ENCODE results near the gene ID3. TPM values are rescaled to one million over a fixed set of nuclear protein-coding genes. Genes with fewer than 3 reads are reported as not detected.

ID3 gene
- polyA plus RNA-seq, 1 donor = 264 TPM

DNA sequence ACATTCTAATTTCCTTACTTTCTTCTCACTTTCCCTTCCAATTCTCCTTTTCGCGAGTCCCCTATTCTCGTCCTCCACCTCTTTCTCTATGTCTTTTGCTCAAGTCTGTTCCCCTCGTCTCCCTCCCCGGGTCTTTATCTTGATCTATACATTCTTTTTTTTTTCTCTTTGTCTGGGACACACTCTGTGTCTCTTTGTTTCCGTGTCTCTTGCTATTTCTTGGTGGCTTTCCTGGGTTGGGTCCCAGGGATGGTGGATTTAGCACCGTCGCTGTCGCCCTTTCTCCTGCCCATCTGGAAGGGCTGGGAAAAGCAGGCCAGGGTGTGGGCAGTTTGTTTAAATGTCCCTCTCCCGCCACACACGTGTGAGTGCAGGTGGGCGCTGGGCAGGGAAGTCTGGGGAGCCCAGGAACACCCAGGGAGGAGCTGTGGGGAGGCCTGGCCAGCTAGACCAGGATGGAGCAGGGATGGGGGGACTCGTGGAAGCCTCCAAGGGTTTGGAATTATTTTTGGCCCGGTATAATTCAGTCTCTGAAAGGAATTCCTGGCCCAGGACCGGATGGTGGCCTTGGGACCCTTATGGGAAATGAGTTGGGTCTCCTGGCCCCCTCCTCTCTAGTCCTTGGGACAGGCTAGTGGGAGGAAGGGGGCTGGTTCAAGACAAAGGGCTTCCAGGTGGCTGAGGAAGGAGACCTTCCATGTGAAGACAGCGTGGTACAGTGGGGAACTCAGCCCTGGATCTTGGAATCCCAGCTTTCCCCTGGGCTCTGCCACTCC, 9.5 kb upstream of the ID3 start:
- DNase-seq = no peak

DNA sequence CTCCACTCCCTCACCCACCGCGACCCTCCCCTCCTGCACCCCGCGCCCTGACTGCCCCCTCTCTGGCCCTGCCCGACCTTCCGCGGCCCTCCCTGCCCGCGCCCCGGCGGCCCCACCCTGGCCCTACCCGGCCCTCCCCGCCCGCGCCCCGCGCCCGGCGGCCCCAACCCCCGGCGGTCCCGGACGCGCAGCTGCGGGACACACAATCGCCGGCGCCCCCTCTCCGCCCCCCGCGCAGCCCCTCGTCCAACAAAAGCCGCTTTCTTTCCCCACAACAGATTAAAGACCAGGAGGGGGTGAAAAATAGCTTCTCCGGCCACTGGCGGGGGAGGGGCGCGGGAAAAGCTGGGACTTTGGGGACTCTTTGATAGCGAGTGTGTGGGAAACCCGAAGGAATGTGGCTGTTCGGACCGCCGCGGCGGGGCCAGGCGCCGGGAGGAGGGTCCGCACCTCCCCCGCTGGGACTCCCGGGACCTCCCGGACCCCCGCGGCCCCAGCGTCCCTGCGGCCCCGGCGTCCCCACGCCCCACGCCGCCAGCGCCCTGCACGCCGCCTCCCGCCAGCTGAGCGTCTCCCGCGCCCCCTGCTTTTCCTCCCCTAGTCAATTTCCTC, 8.8 kb upstream of the ID3 start:
- DNase-seq = no peak

DNA sequence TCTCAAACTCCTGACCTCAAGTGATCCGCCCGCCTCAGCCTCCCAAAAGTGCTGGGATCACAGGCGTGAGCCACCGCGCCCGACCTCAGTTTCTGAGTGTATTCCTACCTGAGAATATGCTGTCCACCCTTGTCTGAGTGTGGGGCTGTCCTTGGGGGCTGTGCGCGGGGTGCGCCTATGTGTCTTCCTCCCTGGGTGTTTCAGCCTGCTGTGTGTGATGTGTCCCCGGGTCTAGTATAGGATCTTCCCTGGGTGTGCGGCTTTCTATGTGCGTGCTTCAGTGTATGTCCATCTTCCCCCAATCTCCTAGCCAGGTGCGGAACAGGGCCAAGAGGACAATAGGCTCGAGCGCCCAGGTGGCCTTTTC, 8.3 kb upstream of the ID3 start:
- no peak for DNase-seq

DNA sequence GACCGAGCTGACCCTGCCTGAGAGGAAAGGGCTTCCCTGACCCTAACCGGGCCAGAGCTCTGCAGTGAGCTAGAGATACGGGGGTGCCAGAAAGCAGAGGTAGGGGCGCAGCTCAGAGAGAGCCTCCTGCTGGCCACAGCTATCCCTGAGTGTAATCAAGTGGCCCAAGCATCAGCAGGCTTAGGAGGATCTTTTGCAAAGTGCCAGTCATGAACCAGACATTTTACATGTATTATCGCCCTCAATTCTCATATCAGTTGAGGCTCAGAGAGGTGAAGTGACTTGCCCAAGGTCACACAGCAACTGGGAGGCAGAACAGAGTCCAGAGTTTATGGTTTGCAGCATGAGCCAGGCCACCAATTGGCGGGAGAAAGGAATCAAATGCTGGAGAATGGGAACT, 7.0 kb upstream of the ID3 start:
- no peak for DNase-seq

GRCh38 chr1:23565776-23566175, 6.5 kb upstream of the ID3 start:
- DNase-seq = no peak

DNA sequence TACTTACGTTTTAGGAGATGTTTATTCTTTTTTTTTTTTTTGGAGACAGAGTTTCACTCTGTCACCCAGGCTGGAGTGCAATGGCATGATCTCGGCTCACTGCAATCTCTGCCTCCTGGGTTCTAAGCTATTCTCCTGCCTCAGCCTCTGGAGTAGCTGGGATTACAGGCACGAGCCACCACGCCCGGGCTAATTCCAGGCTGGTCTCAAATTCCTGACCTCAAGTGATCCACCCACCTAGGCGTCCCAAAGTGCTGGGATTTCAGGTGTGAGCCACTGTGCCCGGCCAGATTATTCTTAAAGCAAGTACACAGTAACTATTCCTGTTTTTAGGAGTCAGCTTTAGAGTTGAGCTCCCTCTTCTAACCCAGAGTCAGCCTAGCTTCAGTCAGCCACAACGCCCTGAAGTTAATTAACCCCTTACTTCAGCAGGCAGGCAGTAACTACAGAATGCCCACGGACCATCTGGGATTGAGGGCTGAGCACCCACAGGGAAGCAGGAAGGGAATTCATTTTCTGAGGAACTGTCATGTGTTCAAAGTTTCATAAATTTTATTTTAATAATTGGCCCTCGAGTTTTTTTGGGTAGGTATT, 5.3 kb upstream of the ID3 start:
- no peak for DNase-seq

- DNase-seq = no peak
Measured at GRCh38 chr1:23563755-23564374, 4.6 kb upstream of the ID3 start.

- no peak for DNase-seq
Measured at GRCh38 chr1:23563003-23563402, 3.7 kb upstream of the ID3 start.

DNA sequence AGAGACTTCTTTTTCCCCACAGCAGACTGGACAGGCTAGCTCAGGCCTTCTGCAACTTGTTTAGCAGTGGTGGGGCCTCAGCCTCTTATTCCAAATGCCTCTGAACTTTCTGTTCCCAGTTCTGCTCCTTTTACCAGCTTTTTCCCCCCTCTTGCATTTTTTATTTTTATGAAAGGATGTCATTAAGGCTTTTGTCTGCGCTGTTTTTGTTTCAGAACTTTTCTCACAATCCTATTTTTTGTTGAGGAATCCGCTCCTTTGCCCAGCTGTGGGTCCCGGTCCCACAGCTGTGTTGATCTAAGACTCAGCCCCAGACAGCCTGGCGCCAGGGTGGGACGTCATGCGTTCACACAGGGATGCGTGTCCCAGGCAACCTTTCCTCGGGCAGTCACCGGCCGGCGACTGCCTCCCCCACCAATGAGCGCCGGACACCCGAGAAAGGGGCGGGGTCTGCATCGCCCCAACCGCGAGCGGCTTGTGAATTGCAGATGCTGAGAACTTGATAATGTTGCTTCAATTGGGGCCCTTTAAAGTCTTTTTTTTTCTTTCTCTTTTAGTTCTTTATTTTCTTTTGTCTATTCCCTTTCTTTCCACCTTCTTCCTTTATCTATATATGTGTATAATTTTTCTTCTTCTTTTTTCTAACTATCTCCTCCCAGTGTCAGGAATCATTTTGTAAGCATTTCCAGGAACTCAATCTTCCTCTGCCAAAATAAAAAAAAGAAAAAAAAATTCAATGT, 3.0 kb upstream of the ID3 start:
- peak; percentile 98 for DNase-seq

GRCh38 chr1:23561813-23562100, 2.5 kb upstream of the ID3 start:
- no peak for DNase-seq

GRCh38 chr1:23561076-23561812, 1.9 kb upstream of the ID3 start:
- no peak for DNase-seq

DNA sequence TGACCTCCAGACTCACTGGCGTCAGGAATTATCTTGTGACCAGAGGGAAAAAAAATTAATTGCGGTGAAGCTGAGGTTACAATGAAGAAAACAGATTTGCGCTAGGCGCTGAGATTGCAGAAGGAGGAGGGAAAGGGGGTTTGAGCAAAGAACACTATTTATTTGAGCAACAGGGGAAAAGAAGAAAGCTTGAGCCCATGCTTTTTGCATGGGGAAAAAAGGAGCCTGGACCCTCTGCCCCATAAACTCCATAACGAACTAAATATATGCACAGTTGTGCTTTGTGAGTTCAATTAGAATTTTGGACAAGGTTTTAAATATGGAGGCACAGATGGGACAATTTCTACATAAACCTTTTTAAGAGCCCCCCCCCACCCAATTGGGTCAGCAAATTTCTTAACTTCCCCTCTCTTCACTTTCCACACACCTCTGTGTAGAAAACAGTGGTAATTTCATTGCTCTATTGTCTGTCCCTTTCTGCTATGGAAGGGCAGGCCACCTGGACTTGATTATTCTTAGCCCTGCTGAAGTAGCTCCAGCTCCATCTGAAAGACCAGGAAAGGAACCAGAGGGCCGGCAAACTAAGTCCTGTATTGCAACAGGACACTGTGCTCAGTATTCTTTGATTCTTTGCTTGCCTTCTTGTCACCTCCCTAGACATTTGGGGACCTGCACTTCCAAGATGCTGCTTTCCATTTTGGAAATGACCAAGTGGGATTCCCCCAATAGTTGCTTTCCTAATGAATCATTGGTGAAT, 862 bp upstream of the ID3 start:
- no peak for DNase-seq

GRCh38 chr1:23558872-23559135, 497 bp downstream of the ID3 start:
- no peak for DNase-seq

- no peak for DNase-seq
Measured at GRCh38 chr1:23558140-23558871, 995 bp downstream of the ID3 start.

GRCh38 chr1:23557471-23558124, 1.7 kb downstream of the ID3 start:
- no peak for DNase-seq

GRCh38 chr1:23556635-23557470, 2.4 kb downstream of the ID3 start:
- no peak for DNase-seq

DNA sequence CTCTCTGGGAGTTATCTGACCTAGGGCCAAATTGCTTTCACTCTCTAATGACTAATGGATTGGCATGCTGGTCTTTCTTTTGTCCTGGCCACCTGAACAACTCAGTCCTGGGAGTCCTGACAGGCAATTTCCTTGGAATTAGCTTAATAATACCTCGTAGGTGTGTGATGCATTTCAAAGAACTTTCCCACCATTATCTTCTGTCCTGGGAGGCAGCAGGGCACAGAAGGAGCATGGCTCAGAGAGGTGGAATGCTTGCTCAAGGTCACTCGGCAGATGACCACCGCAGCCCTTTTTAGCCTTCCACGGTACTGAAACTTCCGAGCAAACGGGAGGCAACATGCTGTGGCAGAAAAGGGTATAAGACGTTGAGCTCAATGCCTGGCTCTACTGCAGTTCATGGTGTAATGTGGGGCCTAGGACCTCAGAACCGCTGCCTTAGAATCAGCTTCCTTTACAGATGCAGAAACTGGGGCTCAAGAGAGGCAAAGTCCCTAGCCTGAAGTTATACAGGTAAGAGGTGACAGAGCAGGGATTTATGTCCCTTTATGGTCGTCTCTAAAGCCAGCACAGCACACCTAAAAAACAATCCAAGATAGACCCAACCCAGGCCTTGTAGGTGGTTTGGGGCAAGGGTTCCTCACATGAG, 3.2 kb downstream of the ID3 start:
- no peak for DNase-seq

- DNase-seq = no peak
Measured at GRCh38 chr1:23555270-23555985, 3.9 kb downstream of the ID3 start.
